Measurements from ENCODE around the gene LVRN. TPM values are rescaled to one million over a fixed set of nuclear protein-coding genes. Genes with fewer than 3 reads are reported as not detected.
A peak's percentile ranks its signal among the peaks of the same experiment; 100 is the strongest.

The LVRN gene
- polyA plus RNA-seq, 3 donors from 2014 or later = not detected

GRCh38 chr5:116013207-116013785, 51.0 kb downstream of the LVRN start:
- no peaks in the 10 kb centered on the region for H3K36me3 Mint-ChIP-seq
- peaks cover 0 to 4% (median 2%) of the 10 kb centered on the region in 3 donors for H3K27me3 Mint-ChIP-seq (ENCODE audit: low read depth in 3 of 3)
- no peaks in the 10 kb centered on the region for H3K4me1 Mint-ChIP-seq
- H3K27ac Mint-ChIP-seq = no peak overlapping the region
- no peak for DNase-seq
- H3K9me3 Mint-ChIP-seq = no peaks in the 10 kb centered on the region
- H3K4me3 Mint-ChIP-seq = no peak overlapping the region

- H3K4me3 Mint-ChIP-seq = no peak overlapping the region
- H3K27ac Mint-ChIP-seq = no peak overlapping the region
- no peak for DNase-seq
- H3K36me3 Mint-ChIP-seq = no peaks in the 10 kb centered on the region
- peaks cover 0 to 4% (median 2%) of the 10 kb centered on the region in 3 donors for H3K27me3 Mint-ChIP-seq (ENCODE audit: low read depth in 3 of 3)
- H3K4me1 Mint-ChIP-seq = no peaks in the 10 kb centered on the region
- H3K9me3 Mint-ChIP-seq = no peaks in the 10 kb centered on the region
Observed at GRCh38 chr5:116013936-116014335, 51.7 kb downstream of the LVRN start.

- H3K4me1 Mint-ChIP-seq = no peaks in the 10 kb centered on the region
- no peak for DNase-seq
- H3K27me3 Mint-ChIP-seq (ENCODE audit: low read depth in 3 of 3) = peaks cover 0 to 3% (median 3%) of the 10 kb centered on the region in 3 donors
- H3K27ac Mint-ChIP-seq = no peak overlapping the region
- no peak overlapping the region for H3K4me3 Mint-ChIP-seq
- peaks cover 0 to 5% (median 0%) of the 10 kb centered on the region in 3 donors for H3K36me3 Mint-ChIP-seq
- no peaks in the 10 kb centered on the region for H3K9me3 Mint-ChIP-seq
Observed at GRCh38 chr5:116023619-116024018, 61.3 kb downstream of the LVRN start.

- H3K4me3 Mint-ChIP-seq = no peak overlapping the region
Observed at GRCh38 chr5:116025866-116026265, 63.6 kb downstream of the LVRN start.

GRCh38 chr5:116032094-116032517, 69.8 kb downstream of the LVRN start, which contains the start of gene ARL14EPL:
TSS of gene ARL14EPL (plus strand) at chr5:116032472. CDS start at chr5:116051466, 18,994 bp downstream.
- no peak within 1 kb of the TSS for H3K4me3 Mint-ChIP-seq
- no peaks in the 10 kb centered on the region for H3K9me3 Mint-ChIP-seq
- peaks cover 1 to 10% (median 6%) of the 10 kb centered on the region in 3 donors for H3K27me3 Mint-ChIP-seq (ENCODE audit: low read depth in 3 of 3)
- DNase-seq = no peak
- H3K27ac Mint-ChIP-seq = no peak within 1 kb of the TSS
- H3K4me1 Mint-ChIP-seq = peaks cover 0 to 4% of the 10 kb centered on the region in 2 donors
- peaks cover 0 to 5% (median 0%) of the 10 kb centered on the region in 3 donors for H3K36me3 Mint-ChIP-seq

More at GRCh38 chr5:116025866-116026265, 63.6 kb downstream of the LVRN start:
- Mint-ChIP-seq H3K36me3 (peaks cover 0 to 5% (median 0%) of the 10 kb centered on the region in 3 donors), H3K27me3 (ENCODE audit: low read depth in 3 of 3) (peaks cover 1 to 6% (median 3%) of the 10 kb centered on the region in 3 donors), H3K27ac (no peak overlapping the region), H3K4me1 (no peaks in the 10 kb centered on the region), H3K9me3 (no peaks in the 10 kb centered on the region)
- no peak for DNase-seq

GRCh38 chr5:116032991-116033390, 70.7 kb downstream of the LVRN start:
- H3K4me3 Mint-ChIP-seq = no peak overlapping the region
- H3K27me3 Mint-ChIP-seq (ENCODE audit: low read depth in 3 of 3) = peaks cover 0 to 7% (median 6%) of the 10 kb centered on the region in 3 donors
- peaks cover 8 to 9% of the 10 kb centered on the region in 2 donors for H3K4me1 Mint-ChIP-seq
- H3K36me3 Mint-ChIP-seq = no peaks in the 10 kb centered on the region
- no peaks in the 10 kb centered on the region for H3K9me3 Mint-ChIP-seq
- no peak for DNase-seq
- no peak overlapping the region for H3K27ac Mint-ChIP-seq

GRCh38 chr5:116035123-116035522, 72.8 kb downstream of the LVRN start:
- H3K27ac Mint-ChIP-seq = no peak overlapping the region
- peaks cover 21 to 23% of the 10 kb centered on the region in 2 donors for H3K4me1 Mint-ChIP-seq
- no peak for DNase-seq
- H3K36me3 Mint-ChIP-seq = no peaks in the 10 kb centered on the region
- no peak overlapping the region for H3K4me3 Mint-ChIP-seq
- peaks cover 0 to 7% (median 2%) of the 10 kb centered on the region in 3 donors for H3K27me3 Mint-ChIP-seq (ENCODE audit: low read depth in 3 of 3)
- H3K9me3 Mint-ChIP-seq = no peaks in the 10 kb centered on the region

GRCh38 chr5:116037236-116037822, 75.1 kb downstream of the LVRN start:
- no peaks in the 10 kb centered on the region for H3K36me3 Mint-ChIP-seq

GRCh38 chr5:116038817-116039216, 76.5 kb downstream of the LVRN start:
- H3K4me3 Mint-ChIP-seq = peak overlapping the region in 1 of 5 donors; percentile 34
- peaks cover 17 to 23% of the 10 kb centered on the region in 2 donors for H3K4me1 Mint-ChIP-seq
- H3K9me3 Mint-ChIP-seq = no peaks in the 10 kb centered on the region
- DNase-seq = peak in 2 of 3 donors; percentile 13 to 21
- H3K27ac Mint-ChIP-seq = peak overlapping the region; percentile 5 to 65 (median 46)
- H3K27me3 Mint-ChIP-seq (ENCODE audit: low read depth in 3 of 3) = peaks cover 0 to 3% (median 0%) of the 10 kb centered on the region in 3 donors
- no peaks in the 10 kb centered on the region for H3K36me3 Mint-ChIP-seq

More at GRCh38 chr5:116037236-116037822, 75.1 kb downstream of the LVRN start:
- no peak for DNase-seq
- Mint-ChIP-seq H3K9me3 (no peaks in the 10 kb centered on the region), H3K27ac (no peak overlapping the region), H3K4me1 (peaks cover 17 to 23% of the 10 kb centered on the region in 2 donors), H3K27me3 (ENCODE audit: low read depth in 3 of 3) (peaks cover 0 to 3% (median 0%) of the 10 kb centered on the region in 3 donors), H3K4me3 (no peak overlapping the region)

GRCh38 chr5:116042375-116042774, 80.1 kb downstream of the LVRN start:
- no peak for DNase-seq
- Mint-ChIP-seq H3K36me3 (no peaks in the 10 kb centered on the region), H3K27ac (no peak overlapping the region), H3K9me3 (no peaks in the 10 kb centered on the region), H3K27me3 (ENCODE audit: low read depth in 3 of 3) (no peaks in the 10 kb centered on the region), H3K4me3 (no peak overlapping the region), H3K4me1 (peaks cover 17 to 20% of the 10 kb centered on the region in 2 donors)

GRCh38 chr5:116044073-116044472, 81.8 kb downstream of the LVRN start:
- DNase-seq = no peak
- no peak overlapping the region for H3K4me3 Mint-ChIP-seq
- H3K27ac Mint-ChIP-seq = no peak overlapping the region
- H3K36me3 Mint-ChIP-seq = no peaks in the 10 kb centered on the region
- no peaks in the 10 kb centered on the region for H3K27me3 Mint-ChIP-seq (ENCODE audit: low read depth in 3 of 3)
- no peaks in the 10 kb centered on the region for H3K9me3 Mint-ChIP-seq
- H3K4me1 Mint-ChIP-seq = peaks cover 3% of the 10 kb centered on the region in 2 donors

- H3K9me3 Mint-ChIP-seq = no peaks in the 10 kb centered on the region
- no peak overlapping the region for H3K27ac Mint-ChIP-seq
- peaks cover 0 to 3% (median 0%) of the 10 kb centered on the region in 3 donors for H3K27me3 Mint-ChIP-seq (ENCODE audit: low read depth in 3 of 3)
- H3K36me3 Mint-ChIP-seq = no peaks in the 10 kb centered on the region
- no peaks in the 10 kb centered on the region for H3K4me1 Mint-ChIP-seq
- no peak for DNase-seq
- no peak overlapping the region for H3K4me3 Mint-ChIP-seq
Observed at GRCh38 chr5:116045821-116046220, 83.5 kb downstream of the LVRN start.

GRCh38 chr5:116046261-116046660, 84.0 kb downstream of the LVRN start:
- H3K4me3 Mint-ChIP-seq = no peak overlapping the region
- no peak overlapping the region for H3K27ac Mint-ChIP-seq
- no peaks in the 10 kb centered on the region for H3K9me3 Mint-ChIP-seq
- H3K27me3 Mint-ChIP-seq (ENCODE audit: low read depth in 3 of 3) = peaks cover 0 to 3% (median 0%) of the 10 kb centered on the region in 3 donors
- no peaks in the 10 kb centered on the region for H3K4me1 Mint-ChIP-seq
- no peaks in the 10 kb centered on the region for H3K36me3 Mint-ChIP-seq
- no peak for DNase-seq

GRCh38 chr5:116046823-116047222, 84.5 kb downstream of the LVRN start:
- H3K27ac Mint-ChIP-seq = no peak overlapping the region
- peaks cover 0 to 3% (median 0%) of the 10 kb centered on the region in 3 donors for H3K27me3 Mint-ChIP-seq (ENCODE audit: low read depth in 3 of 3)
- no peak overlapping the region for H3K4me3 Mint-ChIP-seq
- H3K9me3 Mint-ChIP-seq = no peaks in the 10 kb centered on the region
- no peaks in the 10 kb centered on the region for H3K36me3 Mint-ChIP-seq
- no peaks in the 10 kb centered on the region for H3K4me1 Mint-ChIP-seq
- DNase-seq = no peak

All from immature natural killer cell (primary cell).